T-helper 1 cell treated with Interleukin-12 subunit alpha and Interleukin-12 subunit beta and Interleukin-4 antibody, amounts not matched to agents 30 ng/mL and 1 ng/mL, for 36 hours (primary cell): ENCODE results near the gene TNS3. TPM values are rescaled to one million over a fixed set of nuclear protein-coding genes. Genes with fewer than 3 reads are reported as not detected.

Source experiments
- intact Hi-C: fragments of 100-400 bp; cut with micrococcal nuclease; formaldehyde crosslinking; loops from one replicate; pipeline ENCODE4 v1.15.1; 2024
- total RNA-seq: library from RNA; stranded (reverse); gene quantifications from 2 replicates; pipeline ENCODE4 v1.2.3, GENCODE V29; 2022

Gene TNS3
- total RNA-seq, 1 donor from 2014 or later: 0.51 TPM

- intact Hi-C loops: no loop called here
Observed at GRCh38 chr7:47526466-47526865, 55.4 kb downstream of the TNS3 start.

- intact Hi-C loops: no loop called here
Observed at GRCh38 chr7:47525066-47525623, 56.8 kb downstream of the TNS3 start.

GRCh38 chr7:47523401-47523800, 58.5 kb downstream of the TNS3 start:
- intact Hi-C loops: no loop called here

- intact Hi-C loops: no loop called here
Observed at GRCh38 chr7:47521816-47522561, 59.9 kb downstream of the TNS3 start.

- intact Hi-C loops: no loop called here
Observed at GRCh38 chr7:47521011-47521795, 60.7 kb downstream of the TNS3 start.

GRCh38 chr7:47520406-47520805, 61.5 kb downstream of the TNS3 start:
- intact Hi-C loops: no loop called here

GRCh38 chr7:47518827-47519226, 63.1 kb downstream of the TNS3 start:
- intact Hi-C loops: no loop called here

GRCh38 chr7:47517821-47518480, 64.0 kb downstream of the TNS3 start:
- intact Hi-C loops: no loop called here

GRCh38 chr7:47516985-47517600, 64.8 kb downstream of the TNS3 start:
- intact Hi-C loops: no loop called here

GRCh38 chr7:47516386-47516785, 65.5 kb downstream of the TNS3 start:
- intact Hi-C loops: no loop called here

- intact Hi-C loops: no loop called here
Observed at GRCh38 chr7:47515305-47515834, 66.5 kb downstream of the TNS3 start.

GRCh38 chr7:47514818-47515217, 67.1 kb downstream of the TNS3 start:
- intact Hi-C loops: no loop called here

- intact Hi-C loops: no loop called here
Observed at GRCh38 chr7:47514367-47514766, 67.5 kb downstream of the TNS3 start.

- intact Hi-C loops: no loop called here
Observed at GRCh38 chr7:47513741-47514241, 68.1 kb downstream of the TNS3 start.

- intact Hi-C loops: no loop called here
Observed at GRCh38 chr7:47512481-47513176, 69.3 kb downstream of the TNS3 start.

GRCh38 chr7:47511699-47512370, 70.1 kb downstream of the TNS3 start:
- intact Hi-C loops: no loop called here

GRCh38 chr7:47510786-47511185, 71.1 kb downstream of the TNS3 start:
- intact Hi-C loops: no loop called here

- intact Hi-C loops: no loop called here
Observed at GRCh38 chr7:47510192-47510591, 71.7 kb downstream of the TNS3 start.

GRCh38 chr7:47509571-47509970, 72.3 kb downstream of the TNS3 start:
- intact Hi-C loops: no loop called here
